ENCODE measurements around the gene ZBTB7C. TPM values are rescaled to one million over a fixed set of nuclear protein-coding genes. Genes with fewer than 3 reads are reported as not detected.

Gene ZBTB7C
- total and polyA plus RNA-seq, 8 donors, result 3.0 to 47.8 (median 19.3) TPM

DNA sequence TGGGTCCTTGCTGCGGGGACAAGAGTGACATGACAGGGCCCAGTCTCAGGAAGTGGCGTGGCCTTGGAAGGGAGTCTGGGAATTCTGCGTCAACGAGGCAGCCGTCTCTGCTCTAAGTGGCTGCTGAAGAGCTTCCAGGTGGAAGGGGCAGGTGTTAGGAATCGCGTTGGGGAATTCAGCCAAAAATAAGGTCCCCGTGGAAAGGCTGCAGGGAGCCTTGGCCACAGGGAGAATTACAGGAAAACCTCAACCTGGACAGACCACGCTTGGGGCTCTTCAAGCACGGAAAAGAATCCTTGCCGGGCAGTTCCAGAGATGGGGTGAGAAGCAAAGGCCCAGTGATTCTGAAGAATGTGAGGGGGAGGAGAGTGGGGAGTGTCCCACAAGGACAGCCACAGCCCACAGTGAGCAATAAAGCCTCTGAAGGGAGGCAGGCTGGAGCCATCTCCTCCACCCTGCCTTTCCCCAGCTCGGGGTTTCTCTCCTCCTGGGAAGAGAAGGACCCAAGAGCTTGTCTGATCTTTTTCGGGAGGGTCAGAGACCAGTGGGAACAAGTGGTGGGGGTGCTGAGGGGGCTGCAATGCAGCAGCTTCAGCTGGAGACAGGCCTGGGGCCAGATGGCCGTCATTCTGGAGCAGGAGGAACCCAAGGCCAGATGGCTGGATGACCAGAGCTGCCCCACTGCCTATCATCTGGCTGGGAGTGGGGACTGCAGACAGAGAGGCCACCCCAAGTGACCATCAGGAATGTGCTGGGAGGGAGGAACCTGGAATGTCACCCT lies 372.4 kb downstream of the ZBTB7C start:
- peaks cover 0 to 25% (median 16%) of the 10 kb centered on the region in 4 donors for H3K4me1 ChIP-seq
- H3K36me3 ChIP-seq, result peaks cover 0 to 25% (median 19%) of the 10 kb centered on the region in 4 donors
- H3K27ac ChIP-seq, result peak overlapping the region in 1 of 5 donors; percentile 14
- DNase-seq, result peak in 1 of 2 donors; percentile 24
- TF ChIP-seq POLR2AphosphoS5 (IDR thresholded peaks at IDR 0.05) (no peak), POLR2A (IDR thresholded peaks at IDR 0.05) (no peak), EP300 (IDR thresholded peaks at IDR 0.05) (no peak)
- TF ChIP-seq, protein P1, sequence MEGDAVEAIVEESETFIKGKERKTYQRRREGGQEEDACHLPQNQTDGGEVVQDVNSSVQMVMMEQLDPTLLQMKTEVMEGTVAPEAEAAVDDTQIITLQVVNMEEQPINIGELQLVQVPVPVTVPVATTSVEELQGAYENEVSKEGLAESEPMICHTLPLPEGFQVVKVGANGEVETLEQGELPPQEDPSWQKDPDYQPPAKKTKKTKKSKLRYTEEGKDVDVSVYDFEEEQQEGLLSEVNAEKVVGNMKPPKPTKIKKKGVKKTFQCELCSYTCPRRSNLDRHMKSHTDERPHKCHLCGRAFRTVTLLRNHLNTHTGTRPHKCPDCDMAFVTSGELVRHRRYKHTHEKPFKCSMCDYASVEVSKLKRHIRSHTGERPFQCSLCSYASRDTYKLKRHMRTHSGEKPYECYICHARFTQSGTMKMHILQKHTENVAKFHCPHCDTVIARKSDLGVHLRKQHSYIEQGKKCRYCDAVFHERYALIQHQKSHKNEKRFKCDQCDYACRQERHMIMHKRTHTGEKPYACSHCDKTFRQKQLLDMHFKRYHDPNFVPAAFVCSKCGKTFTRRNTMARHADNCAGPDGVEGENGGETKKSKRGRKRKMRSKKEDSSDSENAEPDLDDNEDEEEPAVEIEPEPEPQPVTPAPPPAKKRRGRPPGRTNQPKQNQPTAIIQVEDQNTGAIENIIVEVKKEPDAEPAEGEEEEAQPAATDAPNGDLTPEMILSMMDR (IDR thresholded peaks at IDR 0.05), result no peak
- WGBS, 5 donors, result 81 to 88% (median 84%) methylated on average over 14 of the region's 14 CpGs
- H3K27me3 ChIP-seq, result no peaks in the 10 kb centered on the region
- H3K4me3 ChIP-seq, result no peak overlapping the region
- H3K9me3 ChIP-seq, result no peaks in the 10 kb centered on the region
- intact Hi-C loops (cut with DNase I; ENCODE audit: low total_unique reads), result no loop called here

DNA sequence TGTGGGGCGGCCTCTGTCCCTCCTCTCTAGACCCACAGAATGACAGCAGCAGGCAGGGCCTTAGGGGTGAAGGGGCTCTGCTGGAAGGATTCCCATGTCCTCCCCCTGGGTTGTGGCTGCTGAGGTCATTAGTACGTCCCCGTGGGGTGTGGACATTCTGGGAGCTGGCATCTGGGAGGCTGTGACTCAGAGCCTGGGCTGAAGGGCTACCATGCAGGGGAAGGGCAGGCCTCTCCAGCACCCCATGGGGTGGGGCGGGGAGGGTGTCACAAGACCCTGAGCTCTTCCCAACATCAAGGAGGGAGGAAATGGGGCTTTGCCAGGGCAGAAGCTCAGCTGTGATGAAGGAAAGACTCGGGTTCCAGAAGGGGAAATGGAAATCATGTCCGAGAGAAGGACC lies 373.0 kb downstream of the ZBTB7C start:
- Histone ChIP-seq H3K4me3 (no peak overlapping the region), H3K27me3 (no peaks in the 10 kb centered on the region), H3K27ac (no peak overlapping the region), H3K36me3 (peaks cover 0 to 25% (median 19%) of the 10 kb centered on the region in 4 donors), H3K9me3 (no peaks in the 10 kb centered on the region), H3K4me1 (peaks cover 0 to 25% (median 16%) of the 10 kb centered on the region in 4 donors)
- TF ChIP-seq EP300 (IDR thresholded peaks at IDR 0.05) (no peak), POLR2A (IDR thresholded peaks at IDR 0.05) (no peak), POLR2AphosphoS5 (IDR thresholded peaks at IDR 0.05) (no peak)
- TF ChIP-seq, protein P1 (IDR thresholded peaks at IDR 0.05), result no peak
- 67 to 86% (median 85%) methylated on average over 4 to 6 of the region's 6 CpGs for WGBS, 5 donors
- intact Hi-C loops (cut with DNase I; ENCODE audit: low total_unique reads), result no loop called here
- peak in 1 of 2 donors; percentile 25 for DNase-seq

- no peak for DNase-seq
- Histone ChIP-seq H3K4me1 (peaks cover 0 to 25% (median 16%) of the 10 kb centered on the region in 4 donors), H3K27ac (no peak overlapping the region), H3K27me3 (no peaks in the 10 kb centered on the region), H3K9me3 (no peaks in the 10 kb centered on the region), H3K4me3 (no peak overlapping the region), H3K36me3 (peaks cover 0 to 20% (median 16%) of the 10 kb centered on the region in 4 donors)
- intact Hi-C loops (cut with DNase I; ENCODE audit: low total_unique reads), result no loop called here
- no peak for TF ChIP-seq POLR2A (IDR thresholded peaks at IDR 0.05)
- TF ChIP-seq, protein P1 (IDR thresholded peaks at IDR 0.05), result no peak
- TF ChIP-seq POLR2AphosphoS5 (IDR thresholded peaks at IDR 0.05), result no peak
- no peak for TF ChIP-seq EP300 (IDR thresholded peaks at IDR 0.05)
- WGBS, 5 donors, result 90 to 100% (median 98%) methylated on average over 3 of the region's 3 CpGs
Observed at GRCh38 chr18:48035556-48035860, 373.7 kb downstream of the ZBTB7C start.

DNA sequence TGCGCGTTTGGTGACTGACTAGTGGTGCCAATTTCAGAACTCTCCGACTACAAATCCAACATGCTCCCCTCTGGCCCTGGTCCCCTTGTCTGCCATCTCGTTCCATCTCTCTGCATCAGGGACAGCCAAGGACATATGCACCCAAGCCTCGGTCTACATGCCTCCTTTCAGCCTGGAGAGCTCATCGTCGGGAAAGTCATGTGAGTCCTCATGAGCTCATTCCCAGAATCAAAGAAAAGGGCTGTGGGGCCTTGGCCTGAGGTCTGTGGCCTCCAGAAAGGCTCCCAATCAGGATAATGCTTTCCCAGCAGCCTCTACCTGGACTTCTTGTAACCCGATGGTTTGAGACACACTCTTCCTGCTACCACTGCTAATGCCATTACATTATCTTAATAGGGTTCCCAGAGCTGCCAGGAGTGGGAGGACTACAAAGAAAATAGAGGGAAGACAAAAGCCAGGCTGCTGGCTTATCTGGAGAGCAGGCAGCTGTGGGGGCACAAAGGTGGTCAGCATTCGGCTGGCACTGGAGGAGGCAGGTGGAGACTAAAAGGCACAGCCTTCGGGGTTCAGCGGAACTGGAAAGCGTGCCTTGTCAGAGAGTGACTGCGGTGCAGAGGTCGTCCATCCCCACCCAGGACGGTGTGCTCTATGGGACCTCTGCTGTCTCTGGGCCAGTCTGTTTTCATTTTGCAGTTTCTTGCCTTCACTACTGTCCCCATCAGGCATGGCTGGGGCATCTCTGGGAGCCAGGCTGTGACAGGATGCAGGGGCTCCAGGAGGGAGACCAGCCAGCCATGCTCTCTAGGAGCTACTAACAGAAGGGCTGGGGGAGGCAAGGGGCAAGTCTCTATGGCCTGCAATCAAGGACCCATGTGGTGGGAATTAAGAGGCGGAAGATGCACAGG lies 374.3 kb downstream of the ZBTB7C start:
- Histone ChIP-seq H3K9me3 (no peaks in the 10 kb centered on the region), H3K4me3 (no peak overlapping the region), H3K27me3 (no peaks in the 10 kb centered on the region), H3K4me1 (peaks cover 0 to 25% (median 16%) of the 10 kb centered on the region in 4 donors), H3K36me3 (peaks cover 0 to 14% (median 9%) of the 10 kb centered on the region in 4 donors), H3K27ac (no peak overlapping the region)
- no peak for TF ChIP-seq POLR2A (IDR thresholded peaks at IDR 0.05)
- TF ChIP-seq, protein P1 (IDR thresholded peaks at IDR 0.05), result no peak
- no peak for TF ChIP-seq POLR2AphosphoS5 (IDR thresholded peaks at IDR 0.05)
- no peak for TF ChIP-seq EP300 (IDR thresholded peaks at IDR 0.05)
- no peak for DNase-seq
- intact Hi-C loops (cut with DNase I; ENCODE audit: low total_unique reads), result loop anchor here (5.0 kb wide), 1 partner anchor 312 kb away; no protein-coding TSS in a partner anchor
- 84 to 93% (median 88%) methylated on average over 12 to 16 of the region's 16 CpGs for WGBS, 5 donors
